ENCODE data around the gene INSC.

INSC gene

GRCh38 chr11:15175831-15176230 is 61.1 kb downstream of the INSC start:
- no peaks in the 10 kb centered on the region for H3K9me3 ChIP-seq (replicated peaks; ENCODE audit: low read length)
- no peaks in the 10 kb centered on the region for H3K27me3 ChIP-seq (ENCODE audit: control insufficient read depth, insufficient read depth, low read length)
- no peak overlapping the region for H3K9ac ChIP-seq (ENCODE audit: low read depth, low read length)
- H3K4me1 ChIP-seq (ENCODE audit: control insufficient read depth, insufficient read depth, low read length): peaks cover 16% of the 10 kb centered on the region
- no peak overlapping the region for H3K4me3 ChIP-seq (ENCODE audit: low read length)
- H3K4me2 ChIP-seq (ENCODE audit: low read length): no peak overlapping the region
- H3K36me3 ChIP-seq (ENCODE audit: insufficient read depth, low read length): no peaks in the 10 kb centered on the region

GRCh38 chr11:15176646-15177163 is 62.0 kb downstream of the INSC start:
- no peaks in the 10 kb centered on the region for H3K36me3 ChIP-seq (ENCODE audit: insufficient read depth, low read length)
- no peaks in the 10 kb centered on the region for H3K27me3 ChIP-seq (ENCODE audit: control insufficient read depth, insufficient read depth, low read length)
- no peak overlapping the region for H3K4me3 ChIP-seq (ENCODE audit: low read length)
- no peak overlapping the region for H3K9ac ChIP-seq (ENCODE audit: low read depth, low read length)
- no peaks in the 10 kb centered on the region for H3K9me3 ChIP-seq (replicated peaks; ENCODE audit: low read length)
- no peak overlapping the region for H3K4me2 ChIP-seq (ENCODE audit: low read length)
- peaks cover 16% of the 10 kb centered on the region for H3K4me1 ChIP-seq (ENCODE audit: control insufficient read depth, insufficient read depth, low read length)

- no peak overlapping the region for H3K9ac ChIP-seq (ENCODE audit: low read depth, low read length)
- no peaks in the 10 kb centered on the region for H3K9me3 ChIP-seq (replicated peaks; ENCODE audit: low read length)
- H3K36me3 ChIP-seq (ENCODE audit: insufficient read depth, low read length): no peaks in the 10 kb centered on the region
- no peak overlapping the region for H3K4me3 ChIP-seq (ENCODE audit: low read length)
- peaks cover 16% of the 10 kb centered on the region for H3K4me1 ChIP-seq (ENCODE audit: control insufficient read depth, insufficient read depth, low read length)
- no peak overlapping the region for H3K4me2 ChIP-seq (ENCODE audit: low read length)
- no peaks in the 10 kb centered on the region for H3K27me3 ChIP-seq (ENCODE audit: control insufficient read depth, insufficient read depth, low read length)
These were observed 62.8 kb downstream of the INSC start for GRCh38 chr11:15177491-15177890.

GRCh38 chr11:15178214-15178613 is 63.5 kb downstream of the INSC start:
- no peak overlapping the region for H3K9ac ChIP-seq (ENCODE audit: low read depth, low read length)
- no peaks in the 10 kb centered on the region for H3K27me3 ChIP-seq (ENCODE audit: control insufficient read depth, insufficient read depth, low read length)
- peaks cover 16% of the 10 kb centered on the region for H3K4me1 ChIP-seq (ENCODE audit: control insufficient read depth, insufficient read depth, low read length)
- H3K36me3 ChIP-seq (ENCODE audit: insufficient read depth, low read length): no peaks in the 10 kb centered on the region
- H3K4me3 ChIP-seq (ENCODE audit: low read length): no peak overlapping the region
- H3K9me3 ChIP-seq (replicated peaks; ENCODE audit: low read length): no peaks in the 10 kb centered on the region
- no peak overlapping the region for H3K4me2 ChIP-seq (ENCODE audit: low read length)

- no peak overlapping the region for H3K4me3 ChIP-seq (ENCODE audit: low read length)
- H3K4me2 ChIP-seq (ENCODE audit: low read length): no peak overlapping the region
- peaks cover 16% of the 10 kb centered on the region for H3K4me1 ChIP-seq (ENCODE audit: control insufficient read depth, insufficient read depth, low read length)
These were observed 64.4 kb downstream of the INSC start for GRCh38 chr11:15179167-15179566.

GRCh38 chr11:15180212-15180792 is 65.6 kb downstream of the INSC start:
- no peak overlapping the region for H3K9ac ChIP-seq (ENCODE audit: low read depth, low read length)
- no peaks in the 10 kb centered on the region for H3K9me3 ChIP-seq (replicated peaks; ENCODE audit: low read length)
- H3K4me1 ChIP-seq (ENCODE audit: control insufficient read depth, insufficient read depth, low read length): peaks cover 16% of the 10 kb centered on the region
- no peak overlapping the region for H3K4me2 ChIP-seq (ENCODE audit: low read length)
- no peaks in the 10 kb centered on the region for H3K27me3 ChIP-seq (ENCODE audit: control insufficient read depth, insufficient read depth, low read length)
- no peaks in the 10 kb centered on the region for H3K36me3 ChIP-seq (ENCODE audit: insufficient read depth, low read length)
- no peak overlapping the region for H3K4me3 ChIP-seq (ENCODE audit: low read length)

More at GRCh38 chr11:15179167-15179566, 64.4 kb downstream of the INSC start:
- H3K36me3 ChIP-seq (ENCODE audit: insufficient read depth, low read length): no peaks in the 10 kb centered on the region
- H3K9ac ChIP-seq (ENCODE audit: low read depth, low read length): no peak overlapping the region
- no peaks in the 10 kb centered on the region for H3K9me3 ChIP-seq (replicated peaks; ENCODE audit: low read length)
- H3K27me3 ChIP-seq (ENCODE audit: control insufficient read depth, insufficient read depth, low read length): no peaks in the 10 kb centered on the region

GRCh38 chr11:15182372-15182771 is 67.6 kb downstream of the INSC start:
- Histone ChIP-seq H3K9ac (ENCODE audit: low read depth, low read length) (no peak overlapping the region), H3K4me2 (ENCODE audit: low read length) (no peak overlapping the region), H3K4me3 (ENCODE audit: low read length) (no peak overlapping the region), H3K4me1 (ENCODE audit: control insufficient read depth, insufficient read depth, low read length) (peaks cover 9% of the 10 kb centered on the region), H3K36me3 (ENCODE audit: insufficient read depth, low read length) (no peaks in the 10 kb centered on the region), H3K9me3 (replicated peaks; ENCODE audit: low read length) (no peaks in the 10 kb centered on the region), H3K27me3 (ENCODE audit: control insufficient read depth, insufficient read depth, low read length) (no peaks in the 10 kb centered on the region)

- no peak overlapping the region for H3K4me2 ChIP-seq (ENCODE audit: low read length)
- no peaks in the 10 kb centered on the region for H3K27me3 ChIP-seq (ENCODE audit: control insufficient read depth, insufficient read depth, low read length)
- H3K9me3 ChIP-seq (replicated peaks; ENCODE audit: low read length): no peaks in the 10 kb centered on the region
- no peak overlapping the region for H3K4me3 ChIP-seq (ENCODE audit: low read length)
- no peak overlapping the region for H3K9ac ChIP-seq (ENCODE audit: low read depth, low read length)
- H3K4me1 ChIP-seq (ENCODE audit: control insufficient read depth, insufficient read depth, low read length): no peaks in the 10 kb centered on the region
- no peaks in the 10 kb centered on the region for H3K36me3 ChIP-seq (ENCODE audit: insufficient read depth, low read length)
These were observed 70.3 kb downstream of the INSC start for GRCh38 chr11:15185021-15185420.

GRCh38 chr11:15186146-15186545 is 71.4 kb downstream of the INSC start:
- Histone ChIP-seq H3K9ac (ENCODE audit: low read depth, low read length) (no peak overlapping the region), H3K27me3 (ENCODE audit: control insufficient read depth, insufficient read depth, low read length) (no peaks in the 10 kb centered on the region), H3K4me3 (ENCODE audit: low read length) (no peak overlapping the region), H3K4me1 (ENCODE audit: control insufficient read depth, insufficient read depth, low read length) (no peaks in the 10 kb centered on the region), H3K9me3 (replicated peaks; ENCODE audit: low read length) (no peaks in the 10 kb centered on the region), H3K36me3 (ENCODE audit: insufficient read depth, low read length) (peaks cover under 1% of the 10 kb centered on the region), H3K4me2 (ENCODE audit: low read length) (no peak overlapping the region)

GRCh38 chr11:15189189-15189588 is 74.5 kb downstream of the INSC start:
- H3K4me3 ChIP-seq (ENCODE audit: low read length): no peak overlapping the region
- no peak overlapping the region for H3K4me2 ChIP-seq (ENCODE audit: low read length)
- H3K27me3 ChIP-seq (ENCODE audit: control insufficient read depth, insufficient read depth, low read length): no peaks in the 10 kb centered on the region
- peaks cover 6% of the 10 kb centered on the region for H3K36me3 ChIP-seq (ENCODE audit: insufficient read depth, low read length)
- no peaks in the 10 kb centered on the region for H3K4me1 ChIP-seq (ENCODE audit: control insufficient read depth, insufficient read depth, low read length)
- H3K9ac ChIP-seq (ENCODE audit: low read depth, low read length): no peak overlapping the region
- H3K9me3 ChIP-seq (replicated peaks; ENCODE audit: low read length): no peaks in the 10 kb centered on the region

- H3K9ac ChIP-seq (ENCODE audit: low read depth, low read length): no peak overlapping the region
These were observed 75.1 kb downstream of the INSC start for GRCh38 chr11:15189641-15190365.

GRCh38 chr11:15190611-15191010 is 75.9 kb downstream of the INSC start:
- no peak overlapping the region for H3K4me3 ChIP-seq (ENCODE audit: low read length)
- no peak overlapping the region for H3K4me2 ChIP-seq (ENCODE audit: low read length)
- no peaks in the 10 kb centered on the region for H3K27me3 ChIP-seq (ENCODE audit: control insufficient read depth, insufficient read depth, low read length)
- no peaks in the 10 kb centered on the region for H3K9me3 ChIP-seq (replicated peaks; ENCODE audit: low read length)
- H3K4me1 ChIP-seq (ENCODE audit: control insufficient read depth, insufficient read depth, low read length): peaks cover 13% of the 10 kb centered on the region
- no peak overlapping the region for H3K9ac ChIP-seq (ENCODE audit: low read depth, low read length)
- peaks cover 6% of the 10 kb centered on the region for H3K36me3 ChIP-seq (ENCODE audit: insufficient read depth, low read length)

More at GRCh38 chr11:15189641-15190365, 75.1 kb downstream of the INSC start:
- Histone ChIP-seq H3K9me3 (replicated peaks; ENCODE audit: low read length) (no peaks in the 10 kb centered on the region), H3K4me3 (ENCODE audit: low read length) (no peak overlapping the region), H3K4me1 (ENCODE audit: control insufficient read depth, insufficient read depth, low read length) (peaks cover 5% of the 10 kb centered on the region), H3K4me2 (ENCODE audit: low read length) (no peak overlapping the region), H3K36me3 (ENCODE audit: insufficient read depth, low read length) (peaks cover 6% of the 10 kb centered on the region), H3K27me3 (ENCODE audit: control insufficient read depth, insufficient read depth, low read length) (no peaks in the 10 kb centered on the region)
